ENCODE results near the gene CAPN14.

Gene CAPN14

GRCh38 chr2:31241625-31242270, 24.4 kb upstream of the CAPN14 start:
- DNase-seq (ENCODE audit: low read depth in 2 of 2, low spot score in 1 of 2) = no peak

GRCh38 chr2:31240381-31241365, 23.4 kb upstream of the CAPN14 start:
- no peak for DNase-seq (ENCODE audit: low read depth in 2 of 2, low spot score in 1 of 2)

GRCh38 chr2:31239593-31240177, 22.4 kb upstream of the CAPN14 start:
- no peak for DNase-seq (ENCODE audit: low read depth in 2 of 2, low spot score in 1 of 2)

- no peak for DNase-seq (ENCODE audit: low read depth in 2 of 2, low spot score in 1 of 2)
Observed at GRCh38 chr2:31238906-31239592, 21.7 kb upstream of the CAPN14 start.

GRCh38 chr2:31238126-31238905, 21.0 kb upstream of the CAPN14 start:
- DNase-seq (ENCODE audit: low read depth in 2 of 2, low spot score in 1 of 2) = no peak

- DNase-seq (ENCODE audit: low read depth in 2 of 2, low spot score in 1 of 2) = no peak
Observed at GRCh38 chr2:31237348-31238017, 20.2 kb upstream of the CAPN14 start.

- no peak for DNase-seq (ENCODE audit: low read depth in 2 of 2, low spot score in 1 of 2)
Observed at GRCh38 chr2:31236433-31237205, 19.3 kb upstream of the CAPN14 start.

GRCh38 chr2:31235504-31235902, 18.2 kb upstream of the CAPN14 start:
- DNase-seq (ENCODE audit: low read depth in 2 of 2, low spot score in 1 of 2) = no peak

- no peak for DNase-seq (ENCODE audit: low read depth in 2 of 2, low spot score in 1 of 2)
Observed at GRCh38 chr2:31234683-31235503, 17.6 kb upstream of the CAPN14 start.

GRCh38 chr2:31233741-31234682, 16.7 kb upstream of the CAPN14 start, which contains the start of gene EHD3:
TSS of gene EHD3 (plus strand) at chr2:31234152. CDS start at chr2:31234622, 470 bp downstream.
- DNase-seq (ENCODE audit: low read depth in 2 of 2, low spot score in 1 of 2) = peak; percentile 34 to 51

- no peak for DNase-seq (ENCODE audit: low read depth in 2 of 2, low spot score in 1 of 2)
Observed at GRCh38 chr2:31233231-31233630, 15.9 kb upstream of the CAPN14 start.

GRCh38 chr2:31232586-31232985, 15.3 kb upstream of the CAPN14 start:
- no peak for DNase-seq (ENCODE audit: low read depth in 2 of 2, low spot score in 1 of 2)

GRCh38 chr2:31231571-31232302, 14.4 kb upstream of the CAPN14 start:
- DNase-seq (ENCODE audit: low read depth in 2 of 2, low spot score in 1 of 2) = no peak

GRCh38 chr2:31230751-31231150, 13.4 kb upstream of the CAPN14 start:
- DNase-seq (ENCODE audit: low read depth in 2 of 2, low spot score in 1 of 2) = no peak

GRCh38 chr2:31228717-31229116, 11.4 kb upstream of the CAPN14 start:
- no peak for DNase-seq (ENCODE audit: low read depth in 2 of 2, low spot score in 1 of 2)

- no peak for DNase-seq (ENCODE audit: low read depth in 2 of 2, low spot score in 1 of 2)
Observed at GRCh38 chr2:31227711-31228125, 10.4 kb upstream of the CAPN14 start.

Data from stimulated activated CD8-positive, alpha-beta memory T cell treated with anti-CD3 and anti-CD28 coated beads, Interleukin-4, amount 100 ng/mL, for 4 hours (primary cell).